ENCODE data around the gene PTPRN2.

Gene PTPRN2

GRCh38 chr7:157827863-157828160 is 759.8 kb downstream of the PTPRN2 start:
- no peak for DNase-seq (ENCODE audit: low spot score)

GRCh38 chr7:157827045-157827862 is 760.4 kb downstream of the PTPRN2 start:
- DNase-seq (ENCODE audit: low spot score): no peak

GRCh38 chr7:157826566-157826965 is 761.1 kb downstream of the PTPRN2 start:
- no peak for DNase-seq (ENCODE audit: low spot score)

- DNase-seq (ENCODE audit: low spot score): no peak
Measured at GRCh38 chr7:157825325-157825724, 762.3 kb downstream of the PTPRN2 start.

- DNase-seq (ENCODE audit: low spot score): no peak
Measured at GRCh38 chr7:157824819-157825121, 762.9 kb downstream of the PTPRN2 start.

- DNase-seq (ENCODE audit: low spot score): no peak
Measured at GRCh38 chr7:157824011-157824818, 763.4 kb downstream of the PTPRN2 start.

- DNase-seq (ENCODE audit: low spot score): no peak
Measured at GRCh38 chr7:157822688-157823031, 765.0 kb downstream of the PTPRN2 start.

- DNase-seq (ENCODE audit: low spot score): no peak
Measured at GRCh38 chr7:157821959-157822687, 765.5 kb downstream of the PTPRN2 start.

GRCh38 chr7:157820796-157821195 is 766.8 kb downstream of the PTPRN2 start:
- DNase-seq (ENCODE audit: low spot score): no peak

GRCh38 chr7:157819455-157819807 is 768.2 kb downstream of the PTPRN2 start:
- no peak for DNase-seq (ENCODE audit: low spot score)

- DNase-seq (ENCODE audit: low spot score): no peak
Measured at GRCh38 chr7:157818701-157819454, 768.7 kb downstream of the PTPRN2 start.

GRCh38 chr7:157817944-157818700 is 769.5 kb downstream of the PTPRN2 start:
- DNase-seq (ENCODE audit: low spot score): no peak

GRCh38 chr7:157817433-157817832 is 770.2 kb downstream of the PTPRN2 start:
- DNase-seq (ENCODE audit: low spot score): no peak

- DNase-seq (ENCODE audit: low spot score): no peak
Measured at GRCh38 chr7:157816526-157817250, 770.9 kb downstream of the PTPRN2 start.

- no peak for DNase-seq (ENCODE audit: low spot score)
Measured at GRCh38 chr7:157816086-157816485, 771.5 kb downstream of the PTPRN2 start.

GRCh38 chr7:157815706-157816022 is 772.0 kb downstream of the PTPRN2 start:
- no peak for DNase-seq (ENCODE audit: low spot score)

- no peak for DNase-seq (ENCODE audit: low spot score)
Measured at GRCh38 chr7:157814931-157815705, 772.5 kb downstream of the PTPRN2 start.

- DNase-seq (ENCODE audit: low spot score): no peak
Measured at GRCh38 chr7:157813741-157814661, 773.6 kb downstream of the PTPRN2 start.

GRCh38 chr7:157813053-157813452 is 774.6 kb downstream of the PTPRN2 start:
- no peak for DNase-seq (ENCODE audit: low spot score)
